AG10803 (cell line): Measurements from ENCODE around the gene UBL4A.

Experiments
- DNase-seq: peaks from one replicate; pipeline ENCODE4 v3.0.0; 2010; ENCODE audit warnings: low read depth
- H3K4me3 ChIP-seq: 2 replicates; pipeline ENCODE4 v1.5.1; 2011; ENCODE audit warnings: mild to moderate bottlenecking, low read length, control low read depth
- CTCF ChIP-seq: conservative IDR thresholded peaks from 2 replicates; pipeline ENCODE4 v1.5.1; 2011; ENCODE audit warnings: mild to moderate bottlenecking, low read length, control low read depth, inconsistent platforms

Gene UBL4A

GRCh38 chrX:154515966-154516655 is 29.7 kb upstream of the UBL4A start, which contains the start of gene FAM3A:
FAM3A (minus strand) TSS chrX:154516232; CDS start chrX:154515772, 460 bp downstream.
- TF ChIP-seq CTCF: no peak
- peak within 1 kb of the TSS; percentile 70 for H3K4me3 ChIP-seq
- DNase-seq: peak; percentile 86

GRCh38 chrX:154515090-154515965 is 28.9 kb upstream of the UBL4A start:
- DNase-seq: peak; percentile 12

GRCh38 chrX:154513716-154514115 is 27.3 kb upstream of the UBL4A start:
- DNase-seq: no peak
- no peak overlapping the region for H3K4me3 ChIP-seq
- no peak for TF ChIP-seq CTCF

More at GRCh38 chrX:154515090-154515965, 28.9 kb upstream of the UBL4A start:
- no peak for TF ChIP-seq CTCF
- peak overlapping the region; percentile 70 for H3K4me3 ChIP-seq

- no peak for TF ChIP-seq CTCF
- H3K4me3 ChIP-seq: no peak overlapping the region
- DNase-seq: no peak
These were observed 26.6 kb upstream of the UBL4A start for GRCh38 chrX:154512879-154513553.

GRCh38 chrX:154511761-154512160 is 25.3 kb upstream of the UBL4A start:
- H3K4me3 ChIP-seq: no peak overlapping the region
- no peak for DNase-seq
- no peak for TF ChIP-seq CTCF

GRCh38 chrX:154509455-154509854 is 23.0 kb upstream of the UBL4A start:
- H3K4me3 ChIP-seq: no peak overlapping the region
- DNase-seq: no peak
- TF ChIP-seq CTCF: no peak
